PC-3 (cell line): ENCODE measurements around the gene TMA7. TPM values are rescaled to one million over a fixed set of nuclear protein-coding genes. Genes with fewer than 3 reads are reported as not detected.
A peak's percentile ranks its signal among the peaks of the same experiment; 100 is the strongest.

ENCODE experiments used
- ATAC-seq: fragments of 200-7000 bp; cut with Tn5 transposase; 2 replicates; pipeline ENCODE4 v1.9.1; 2020; ENCODE audit warnings: mild to moderate bottlenecking, moderate library complexity
- BruUV-seq: library from RNA; stranded (reverse); fragments of 400-500 nt; replicated peaks from 2 replicates; lab custom pipeline; 2021; lab: Mats Ljungman, UMichigan
- CTCF ChIA-PET: fragments of 300-600 bp; sonication (Branson Sonifier 250); formaldehyde crosslinking; loops from one replicate; lab custom pipeline; 2022; ENCODE audit warnings: antibody characterized with exemption; lab: Charles Lee
- POLR2A ChIA-PET: fragments of 300-600 bp; sonication (Branson Sonifier 250); formaldehyde crosslinking; loops from one replicate; lab custom pipeline; 2022; ENCODE audit warnings: antibody characterized with exemption; ENCODE audit not compliant: unreplicated experiment; lab: Charles Lee
- DNase-seq: peaks from one replicate; pipeline ENCODE4 v3.0.0-alpha.2; 2015
- H2AFZ ChIP-seq: fragments of 300-600 bp; sonication (generic); 2 replicates; pipeline ENCODE4 v1.6.0; 2016; ENCODE audit warnings: antibody characterized with exemption, low read length
- H3F3A ChIP-seq: fragments of 300-600 bp; sonication (generic); one replicate; pipeline ENCODE4 v1.6.0; 2017; ENCODE audit warnings: antibody characterized with exemption, low read length, control low read depth, mild to moderate bottlenecking; ENCODE audit not compliant: unreplicated experiment
- H3K27ac ChIP-seq: fragments of 300-600 bp; sonication (generic); 2 replicates; pipeline ENCODE4 v1.5.1; 2016; ENCODE audit warnings: mild to moderate bottlenecking, low read length
- H3K27me3 ChIP-seq: fragments of 300-600 bp; sonication (generic); 2 replicates; pipeline ENCODE4 v1.6.1; 2016; ENCODE audit warnings: low read length, mixed read lengths
- H3K36me3 ChIP-seq: fragments of 300-600 bp; sonication (generic); 2 replicates; pipeline ENCODE4 v1.6.1; 2016; ENCODE audit warnings: low read depth, mixed run types, low read length, mixed read lengths
- H3K4me1 ChIP-seq: fragments of 300-600 bp; sonication (generic); 2 replicates; pipeline ENCODE4 v1.5.1; 2016; ENCODE audit warnings: low read length; ENCODE audit not compliant: insufficient read depth
- H3K4me2 ChIP-seq: fragments of 300-600 bp; sonication (generic); 2 replicates; pipeline ENCODE4 v1.6.0; 2016; ENCODE audit warnings: low read length
- H3K4me3 ChIP-seq: fragments of 300-600 bp; sonication (generic); 2 replicates; pipeline ENCODE4 v1.5.1; 2016; ENCODE audit warnings: mild to moderate bottlenecking, low read length, mixed read lengths
- H3K79me2 ChIP-seq: fragments of 300-600 bp; sonication (generic); 2 replicates; pipeline ENCODE4 v1.6.1; 2017; ENCODE audit warnings: low read length, mixed read lengths
- H3K9ac ChIP-seq: fragments of 300-600 bp; sonication (generic); 2 replicates; pipeline ENCODE4 v1.6.0; 2016; ENCODE audit warnings: mild to moderate bottlenecking, low read length
- H3K9me2 ChIP-seq: fragments of 300-600 bp; sonication (generic); replicated peaks from 2 replicates; pipeline ENCODE4 v1.6.1; 2016; ENCODE audit warnings: mixed run types, low read length, mixed read lengths
- H3K9me3 ChIP-seq: fragments of 300-600 bp; sonication (generic); 2 replicates; pipeline ENCODE4 v1.6.1; 2016; ENCODE audit warnings: low read length, mixed read lengths
- H4K20me1 ChIP-seq: fragments of 300-600 bp; sonication (generic); 2 replicates; pipeline ENCODE4 v1.6.1; 2016; ENCODE audit warnings: low read length, mixed read lengths
- CTCF ChIP-seq: fragments of 300-600 bp; sonication (generic); conservative IDR thresholded peaks from 2 replicates; pipeline ENCODE4 v1.5.1; 2017; ENCODE audit warnings: antibody characterized with exemption, low read depth, mild to moderate bottlenecking, low read length
- EZH2 ChIP-seq: fragments of 300-600 bp; sonication (generic); IDR thresholded peaks from one replicate; pipeline ENCODE4 v1.6.1; 2017; ENCODE audit warnings: antibody characterized with exemption, mild to moderate bottlenecking, low read length; ENCODE audit not compliant: unreplicated experiment
- EZH2phosphoT487 ChIP-seq: fragments of 300-600 bp; sonication (generic); IDR thresholded peaks from 2 replicates; pipeline ENCODE4 v1.6.1; 2018; ENCODE audit warnings: mild to moderate bottlenecking, antibody characterized with exemption, low read length, borderline replicate concordance
- intact Hi-C: fragments of 100-400 bp; cut with micrococcal nuclease; formaldehyde crosslinking; loops from 2 replicates; pipeline ENCODE4 v1.9.0; 2023
- total RNA-seq: library from RNA; depleted of rRNA; stranded (reverse); fragments of >200 nt; gene quantifications from 2 replicates; pipeline ENCODE4 v1.2.3, GENCODE V29; 2014

TMA7 gene
- total RNA-seq, 1 experiment from 2014 or later, result 517 TPM

GRCh38 chr3:48408823-48409281 is 31.2 kb upstream of the TMA7 start:
- intact Hi-C loops, result no loop called here
- no TSS peak for BruUV-seq
- no peak overlapping the region for H3K9ac ChIP-seq
- no peaks in the 10 kb centered on the region for H3K27me3 ChIP-seq
- no peak for ATAC-seq
- no peaks in the 10 kb centered on the region for H3K36me3 ChIP-seq
- no peaks in the 10 kb centered on the region for H3K9me3 ChIP-seq
- ChIA-PET POLR2A (no interaction called here), CTCF (interaction anchor here (0.5 to 0.9 kb wide), 3 partner anchors 27 to 101 kb away, joined by 4 to 6 read pairs (median 5); no protein-coding TSS in a partner anchor)
- H3K9me2 ChIP-seq, result no peaks in the 10 kb centered on the region
- H3K27ac ChIP-seq, result no peak overlapping the region
- no peak overlapping the region for H3K4me2 ChIP-seq
- H3K4me3 ChIP-seq, result no peak overlapping the region
- H3K4me1 ChIP-seq, result no peaks in the 10 kb centered on the region
- DNase-seq, result no peak
- no peaks in the 10 kb centered on the region for H4K20me1 ChIP-seq
- H3K79me2 ChIP-seq, result no peaks in the 10 kb centered on the region
- H2AFZ ChIP-seq, result no peak overlapping the region
- H3F3A ChIP-seq, result no peaks in the 10 kb centered on the region
- TF ChIP-seq EZH2phosphoT487 (no peak), CTCF (peak; percentile 20; the same call in 1 of the 2 replicates)

- Histone ChIP-seq H3K9me2 (no peaks in the 10 kb centered on the region), H3K4me2 (no peak overlapping the region), H3K9ac (no peak overlapping the region), H3K27ac (no peak overlapping the region), H3F3A (no peaks in the 10 kb centered on the region), H3K79me2 (no peaks in the 10 kb centered on the region), H3K4me3 (no peak overlapping the region), H3K4me1 (no peaks in the 10 kb centered on the region), H3K9me3 (no peaks in the 10 kb centered on the region), H2AFZ (no peak overlapping the region), H3K27me3 (no peaks in the 10 kb centered on the region), H4K20me1 (no peaks in the 10 kb centered on the region), H3K36me3 (no peaks in the 10 kb centered on the region)
- TF ChIP-seq EZH2 (no peak), CTCF (no peak), EZH2phosphoT487 (no peak)
- ATAC-seq (no peak), DNase-seq (no peak)
- intact Hi-C loops, result no loop called here
- ChIA-PET CTCF (interaction anchor here (0.5 to 0.6 kb wide), 2 partner anchors 88 to 100 kb away, joined by 4 to 6 read pairs; no protein-coding TSS in a partner anchor), POLR2A (no interaction called here)
- BruUV-seq, result no TSS peak
Observed at GRCh38 chr3:48409291-48410201, 30.5 kb upstream of the TMA7 start.
